Erythroblast (primary cell): ENCODE measurements around the gene THBS2.

Source experiments
- GATA1 ChIP-seq: IDR thresholded peaks from 2 replicates; pipeline ENCODE4 v1.6.1; 2011; ENCODE audit warnings: low read depth, mild to moderate bottlenecking, control low read depth, low read length, moderate library complexity
- POLR2A ChIP-seq: IDR thresholded peaks from 2 replicates; pipeline ENCODE4 v1.6.1; 2011; ENCODE audit warnings: mild to moderate bottlenecking, low read length

DNA sequence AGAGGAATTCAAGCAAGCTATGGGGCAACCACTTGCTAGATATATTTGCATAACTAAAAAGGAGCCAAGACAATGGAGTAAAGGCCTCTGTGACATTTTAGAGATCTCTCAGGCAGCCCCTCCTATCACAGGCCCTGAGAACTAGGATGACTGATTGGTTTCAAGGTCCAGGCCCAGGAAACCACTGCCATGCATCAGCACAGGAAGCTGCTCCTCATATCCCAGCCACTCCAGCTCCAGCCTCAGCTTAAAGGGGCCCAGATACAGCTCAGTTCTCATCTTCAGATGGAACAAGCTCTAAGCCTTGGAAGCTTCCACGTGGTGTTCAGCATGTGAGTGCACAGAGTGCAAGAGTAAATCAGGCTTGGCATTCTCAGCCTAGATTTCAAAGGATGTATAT, 21.1 kb upstream of the THBS2 start:
- no peak for TF ChIP-seq POLR2A
- no peak for TF ChIP-seq GATA1
